ENCODE measurements around the gene JARID2.

- TF ChIP-seq CTCF (IDR thresholded peaks at IDR 0.05) (no peak), TP53 (CRISPR knock-in tag; IDR thresholded peaks at IDR 0.05) (no peak), NR2C2 (CRISPR knock-in tag; IDR thresholded peaks at IDR 0.05) (no peak), NFE2L1 (CRISPR knock-in tag; IDR thresholded peaks at IDR 0.05) (no peak), AR (CRISPR knock-in tag; IDR thresholded peaks at IDR 0.05) (no peak), ETV6 (CRISPR knock-in tag; IDR thresholded peaks at IDR 0.05) (no peak), ESRRA (CRISPR knock-in tag; IDR thresholded peaks at IDR 0.05; ENCODE audit: borderline replicate concordance) (no peak), ATF6 (CRISPR knock-in tag; IDR thresholded peaks at IDR 0.05) (no peak), FOXJ3 (CRISPR knock-in tag; IDR thresholded peaks at IDR 0.05; ENCODE audit: borderline replicate concordance) (no peak), CREB1 (CRISPR knock-in tag; IDR thresholded peaks at IDR 0.05) (no peak), ZBTB21 (CRISPR knock-in tag; IDR thresholded peaks at IDR 0.05; ENCODE audit: borderline replicate concordance) (no peak), ZNF281 (CRISPR knock-in tag; IDR thresholded peaks at IDR 0.05) (no peak), ZNF512 (CRISPR knock-in tag; IDR thresholded peaks at IDR 0.05; ENCODE audit: borderline replicate concordance) (no peak)
These were observed 134.5 kb downstream of the JARID2 start for GRCh38 chr6:15380351-15380750.

Measured in WTC11 (cell line).